Naive B cell (primary cell): ENCODE measurements around the gene TACR2. TPM values are rescaled to one million over a fixed set of nuclear protein-coding genes. Genes with fewer than 3 reads are reported as not detected.

Source experiments
- ATAC-seq, 2 donors: fragments of 150-1000 bp; cut with Tn5 transposase; 2 replicates each; pipeline ENCODE4 v1.10.0; 2021; ENCODE audit warnings: low read depth in 2 of 2, mild to moderate bottlenecking in 2 of 2, moderate library complexity in 2 of 2
- DNase-seq: peaks from one replicate; pipeline ENCODE4 v3.0.0; 2022
- H3K27ac Mint-ChIP-seq, 6 donors: one replicate each; pipeline ENCODE4 v1.8.0; 2020 to 2022; ENCODE audit warnings: mild to moderate bottlenecking in 6 of 6, mixed read lengths in 6 of 6, moderate library complexity in 5 of 6, inconsistent platforms in 2 of 6
- H3K27me3 Mint-ChIP-seq, 3 donors: one replicate each; pipeline ENCODE4 v1.8.0; 2021 to 2022; ENCODE audit warnings: mixed read lengths in 3 of 3, mild to moderate bottlenecking in 1 of 3
- H3K36me3 Mint-ChIP-seq, 2 donors: one replicate each; pipeline ENCODE4 v1.8.0; 2020 to 2022; ENCODE audit warnings: mixed read lengths in 2 of 2, inconsistent platforms in 1 of 2, mild to moderate bottlenecking in 1 of 2
- H3K4me1 Mint-ChIP-seq, 3 donors: one replicate each; pipeline ENCODE4 v1.8.0; 2020 to 2022; ENCODE audit warnings: mixed read lengths in 3 of 3, inconsistent platforms in 1 of 3, mild to moderate bottlenecking in 1 of 3, moderate library complexity in 1 of 3
- H3K4me3 Mint-ChIP-seq, 8 donors: one replicate each; pipeline ENCODE4 v1.8.0; 2020 to 2022; ENCODE audit warnings: mild to moderate bottlenecking in 8 of 8, mixed read lengths in 8 of 8, moderate library complexity in 8 of 8, inconsistent platforms in 2 of 8
- H3K9me3 Mint-ChIP-seq, 7 donors: one replicate each; pipeline ENCODE4 v1.8.0; 2020 to 2022; ENCODE audit warnings: mixed read lengths in 7 of 7, mild to moderate bottlenecking in 5 of 7, inconsistent platforms in 2 of 7, moderate library complexity in 1 of 7
- polyA plus RNA-seq, 6 donors: library from polyadenylated mRNA; unstranded; fragments of 300-500 nt; fragmentation: Illumina TruSeq; gene quantifications; one replicate each; pipeline ENCODE4 v1.2.3, GENCODE V29; 2021; ENCODE audit warnings: low read depth in 6 of 6

The TACR2 gene
- polyA plus RNA-seq, 6 donors from 2014 or later, result 0.34 to 0.38 TPM; not detected in 4

DNA sequence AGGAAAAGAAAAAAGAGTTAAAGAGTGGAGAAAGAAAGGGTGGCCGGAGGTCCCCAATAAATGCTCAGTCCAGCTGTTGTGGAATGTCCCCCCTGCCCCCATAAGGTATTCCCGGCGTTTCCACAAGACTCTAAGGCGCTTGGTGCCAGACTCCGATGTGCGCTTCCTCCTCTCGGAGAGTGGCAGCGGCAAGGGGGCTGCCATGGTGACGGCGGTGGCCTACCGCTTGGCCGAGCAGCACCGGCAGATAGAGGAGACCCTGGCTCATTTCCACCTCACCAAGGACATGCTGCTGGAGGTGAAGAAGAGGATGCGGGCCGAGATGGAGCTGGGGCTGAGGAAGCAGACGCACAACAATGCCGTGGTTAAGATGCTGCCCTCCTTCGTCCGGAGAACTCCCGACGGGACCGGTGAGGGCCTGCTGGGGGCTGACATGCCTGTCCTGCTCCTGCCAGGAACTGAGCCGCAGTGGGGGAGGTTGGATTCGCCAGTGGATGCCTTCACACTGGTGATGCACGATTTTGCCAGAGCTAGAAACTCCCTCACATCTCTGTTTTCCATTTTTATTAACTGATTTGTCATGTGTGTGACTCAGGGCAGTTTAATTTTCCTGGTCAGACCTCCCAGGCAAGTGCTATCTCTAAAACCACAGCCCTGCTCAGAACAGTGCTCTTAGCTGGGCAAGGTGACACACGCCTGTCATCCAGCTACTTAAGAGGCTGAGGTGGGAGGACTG lies 34.2 kb downstream of the TACR2 start:
- peak overlapping the region in 2 of 6 donors; percentile 30 to 63 for H3K27ac Mint-ChIP-seq
- no peaks in the 10 kb centered on the region for H3K9me3 Mint-ChIP-seq
- no peaks in the 10 kb centered on the region for H3K27me3 Mint-ChIP-seq

DNA sequence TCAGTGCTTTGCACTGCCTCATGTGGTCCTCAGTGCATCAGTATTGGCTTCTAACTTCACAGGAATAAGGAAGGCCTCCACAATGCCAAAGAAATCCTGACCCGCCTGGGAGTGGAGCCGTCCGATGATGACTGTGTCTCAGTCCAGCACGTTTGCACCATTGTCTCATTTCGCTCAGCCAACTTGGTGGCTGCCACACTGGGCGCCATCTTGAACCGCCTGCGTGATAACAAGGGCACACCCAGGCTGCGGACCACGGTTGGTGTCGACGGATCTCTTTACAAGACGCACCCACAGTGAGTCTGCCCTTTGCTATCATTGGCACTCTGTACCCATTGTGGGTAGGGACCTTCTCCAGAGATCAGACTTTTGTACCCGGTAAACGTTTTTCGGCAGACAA lies 36.9 kb downstream of the TACR2 start:
- Mint-ChIP-seq H3K9me3 (no peaks in the 10 kb centered on the region), H3K27me3 (no peaks in the 10 kb centered on the region), H3K4me1 (peaks cover 0 to 6% (median 3%) of the 10 kb centered on the region in 3 donors), H3K36me3 (peaks cover 20 to 36% of the 10 kb centered on the region in 2 donors), H3K4me3 (no peak overlapping the region), H3K27ac (peak overlapping the region in 1 of 6 donors; percentile 76)
- ATAC-seq, result no peak
- DNase-seq, result no peak

More for the DNA sequence above, 34.2 kb downstream of the TACR2 start:
- H3K4me1 Mint-ChIP-seq, result peaks cover 0 to 5% (median 3%) of the 10 kb centered on the region in 3 donors
- DNase-seq, result no peak
- peaks cover 24 to 43% of the 10 kb centered on the region in 2 donors for H3K36me3 Mint-ChIP-seq
- no peak for ATAC-seq
- no peak overlapping the region for H3K4me3 Mint-ChIP-seq

DNA sequence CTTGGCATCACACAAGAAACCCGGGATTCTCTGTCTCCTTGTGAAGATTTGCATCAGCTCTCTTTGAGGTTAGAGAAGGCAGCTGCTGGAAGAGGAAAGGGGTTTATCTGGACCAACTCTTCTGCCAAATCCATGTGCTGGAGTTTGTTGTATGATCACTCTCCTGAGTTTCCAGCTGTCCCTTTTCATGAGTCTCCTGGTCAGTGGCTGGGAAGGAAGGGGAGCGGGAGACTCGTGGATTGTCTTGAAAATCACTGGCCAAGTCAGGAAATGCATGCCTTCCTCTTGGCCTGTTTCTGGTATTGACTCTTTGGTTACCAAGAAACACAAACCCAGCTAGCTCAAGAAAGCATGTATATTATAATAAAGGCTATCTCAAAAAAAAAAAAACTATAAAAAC lies 38.8 kb downstream of the TACR2 start:
- Mint-ChIP-seq H3K9me3 (no peaks in the 10 kb centered on the region), H3K4me3 (no peak overlapping the region), H3K27ac (peak overlapping the region in 5 of 6 donors; percentile 44 to 84 (median 65)), H3K4me1 (peaks cover 0 to 13% (median 3%) of the 10 kb centered on the region in 3 donors), H3K36me3 (peaks cover 5 to 27% of the 10 kb centered on the region in 2 donors), H3K27me3 (no peaks in the 10 kb centered on the region)
- ATAC-seq (no peak), DNase-seq (no peak)

GRCh38 chr10:69377191-69377590 lies 39.5 kb downstream of the TACR2 start:
- Mint-ChIP-seq H3K27ac (peak overlapping the region in 1 of 6 donors; percentile 4), H3K27me3 (no peaks in the 10 kb centered on the region)
- no peak for DNase-seq

DNA sequence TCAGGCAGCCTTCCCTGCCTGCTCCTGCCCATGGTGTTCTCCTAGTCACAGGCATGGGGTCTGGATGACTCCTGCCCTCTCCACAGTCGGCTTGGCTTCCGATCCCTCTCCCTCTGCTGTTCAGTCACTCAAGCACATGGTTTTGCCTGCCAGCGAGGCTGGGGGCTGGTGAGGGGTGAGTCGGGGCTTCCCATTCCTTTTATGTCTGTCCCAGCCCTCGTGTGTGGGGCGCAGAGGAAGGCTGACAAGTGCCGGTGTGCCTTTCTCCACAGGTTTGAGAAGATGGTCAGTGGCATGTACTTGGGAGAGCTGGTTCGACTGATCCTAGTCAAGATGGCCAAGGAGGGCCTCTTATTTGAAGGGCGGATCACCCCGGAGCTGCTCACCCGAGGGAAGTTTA lies 40.1 kb downstream of the TACR2 start:
- DNase-seq, result no peak
- no peak for ATAC-seq
- Mint-ChIP-seq H3K36me3 (peaks cover 5 to 27% of the 10 kb centered on the region in 2 donors), H3K27me3 (no peaks in the 10 kb centered on the region), H3K27ac (peak overlapping the region in 1 of 6 donors; percentile 22), H3K9me3 (no peaks in the 10 kb centered on the region), H3K4me3 (no peak overlapping the region), H3K4me1 (peaks cover 0 to 13% (median 3%) of the 10 kb centered on the region in 3 donors)

More at GRCh38 chr10:69377191-69377590, 39.5 kb downstream of the TACR2 start:
- no peak for ATAC-seq
- peaks cover 0 to 13% (median 3%) of the 10 kb centered on the region in 3 donors for H3K4me1 Mint-ChIP-seq
- peaks cover 5 to 27% of the 10 kb centered on the region in 2 donors for H3K36me3 Mint-ChIP-seq
- no peaks in the 10 kb centered on the region for H3K9me3 Mint-ChIP-seq
- no peak overlapping the region for H3K4me3 Mint-ChIP-seq

GRCh38 chr10:69375307-69376151 lies 41.2 kb downstream of the TACR2 start:
- H3K36me3 Mint-ChIP-seq, result peaks cover 10 to 38% of the 10 kb centered on the region in 2 donors
- no peaks in the 10 kb centered on the region for H3K27me3 Mint-ChIP-seq
- H3K27ac Mint-ChIP-seq, result peak overlapping the region in 3 of 6 donors; percentile 52 to 82 (median 60)
- peaks cover 2 to 13% (median 3%) of the 10 kb centered on the region in 3 donors for H3K4me1 Mint-ChIP-seq
- ATAC-seq (no peak), DNase-seq (no peak)
- no peaks in the 10 kb centered on the region for H3K9me3 Mint-ChIP-seq
- H3K4me3 Mint-ChIP-seq, result no peak overlapping the region

- Mint-ChIP-seq H3K27me3 (no peaks in the 10 kb centered on the region), H3K4me1 (peaks cover 3 to 13% (median 8%) of the 10 kb centered on the region in 3 donors), H3K9me3 (no peaks in the 10 kb centered on the region), H3K4me3 (no peak overlapping the region), H3K36me3 (peaks cover 16 to 40% of the 10 kb centered on the region in 2 donors), H3K27ac (peak overlapping the region in 3 of 6 donors; percentile 6 to 62 (median 52))
- DNase-seq, result no peak
- no peak for ATAC-seq
Measured at GRCh38 chr10:69374931-69375306, 41.8 kb downstream of the TACR2 start.

DNA sequence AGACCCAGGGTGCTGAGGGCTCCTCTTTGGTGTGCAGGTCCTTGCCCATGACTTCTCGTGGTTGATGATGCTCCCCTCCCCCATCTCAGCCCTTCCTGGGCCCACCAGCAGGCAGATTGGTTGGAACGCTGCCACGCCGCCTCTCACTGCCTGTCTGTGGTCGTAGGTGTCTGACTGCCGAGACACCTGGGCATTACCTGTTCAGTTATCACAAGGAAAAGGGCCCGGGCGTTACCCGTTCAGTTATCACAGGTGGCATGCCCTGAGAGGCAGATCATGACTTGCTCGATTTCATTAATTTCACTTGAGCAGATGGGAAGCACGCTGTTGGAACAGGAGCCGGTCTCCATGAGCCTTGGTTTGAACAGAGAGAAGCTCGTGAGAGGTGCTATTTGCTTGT lies 42.5 kb downstream of the TACR2 start:
- Mint-ChIP-seq H3K9me3 (peaks cover 0 to under 1% (median 0%) of the 10 kb centered on the region in 7 donors), H3K4me1 (peaks cover 3 to 13% (median 8%) of the 10 kb centered on the region in 3 donors), H3K36me3 (peaks cover 21 to 39% of the 10 kb centered on the region in 2 donors), H3K27me3 (no peaks in the 10 kb centered on the region), H3K27ac (peak overlapping the region in 4 of 6 donors; percentile 52 to 89 (median 66)), H3K4me3 (no peak overlapping the region)
- DNase-seq, result no peak
- ATAC-seq, result no peak

GRCh38 chr10:69372126-69372980 lies 44.4 kb downstream of the TACR2 start:
- Mint-ChIP-seq H3K27ac (peak overlapping the region in 2 of 6 donors; percentile 40 to 67), H3K27me3 (no peaks in the 10 kb centered on the region), H3K9me3 (peaks cover 0 to 1% (median 0%) of the 10 kb centered on the region in 7 donors), H3K36me3 (peaks cover 24 to 26% of the 10 kb centered on the region in 2 donors), H3K4me3 (no peak overlapping the region), H3K4me1 (peaks cover 0 to 8% (median 7%) of the 10 kb centered on the region in 3 donors)
- DNase-seq, result no peak
- no peak for ATAC-seq

GRCh38 chr10:69367469-69367868 lies 49.2 kb downstream of the TACR2 start:
- no peak overlapping the region for H3K4me3 Mint-ChIP-seq
- peaks cover 19 to 26% of the 10 kb centered on the region in 2 donors for H3K36me3 Mint-ChIP-seq

DNA sequence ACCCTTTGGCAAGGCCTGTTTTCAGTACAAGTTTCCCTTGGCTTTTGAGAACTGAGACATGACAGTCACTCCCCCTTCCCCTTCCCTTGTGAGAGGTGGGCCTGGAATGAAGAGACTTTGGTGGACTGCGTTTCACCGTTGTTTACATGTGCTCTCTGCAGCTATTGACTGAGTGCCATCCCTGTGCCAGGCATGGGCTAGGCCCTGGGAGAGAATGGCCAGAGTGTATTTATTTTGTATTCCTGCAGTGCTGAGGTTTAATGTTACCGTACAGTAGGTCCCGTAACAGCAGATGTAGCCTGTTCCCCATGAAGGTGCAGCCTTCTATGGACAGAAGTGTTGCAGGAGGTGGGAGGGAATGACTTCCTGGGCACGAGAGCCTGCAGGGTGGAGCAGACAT lies 50.0 kb downstream of the TACR2 start:
- peaks cover 0 to 8% (median 4%) of the 10 kb centered on the region in 3 donors for H3K4me1 Mint-ChIP-seq
- no peak for ATAC-seq
- H3K27ac Mint-ChIP-seq, result no peak overlapping the region
- H3K36me3 Mint-ChIP-seq, result peaks cover 19 to 26% of the 10 kb centered on the region in 2 donors
- no peak overlapping the region for H3K4me3 Mint-ChIP-seq
- peaks cover 0 to 1% (median 0%) of the 10 kb centered on the region in 7 donors for H3K9me3 Mint-ChIP-seq
- no peaks in the 10 kb centered on the region for H3K27me3 Mint-ChIP-seq
- DNase-seq, result no peak

More at GRCh38 chr10:69367469-69367868, 49.2 kb downstream of the TACR2 start:
- ATAC-seq, result no peak
- peaks cover 0 to 1% (median 0%) of the 10 kb centered on the region in 7 donors for H3K9me3 Mint-ChIP-seq
- DNase-seq, result no peak
- H3K4me1 Mint-ChIP-seq, result peaks cover 0 to 8% (median 4%) of the 10 kb centered on the region in 3 donors
- H3K27me3 Mint-ChIP-seq, result no peaks in the 10 kb centered on the region
- no peak overlapping the region for H3K27ac Mint-ChIP-seq

DNA sequence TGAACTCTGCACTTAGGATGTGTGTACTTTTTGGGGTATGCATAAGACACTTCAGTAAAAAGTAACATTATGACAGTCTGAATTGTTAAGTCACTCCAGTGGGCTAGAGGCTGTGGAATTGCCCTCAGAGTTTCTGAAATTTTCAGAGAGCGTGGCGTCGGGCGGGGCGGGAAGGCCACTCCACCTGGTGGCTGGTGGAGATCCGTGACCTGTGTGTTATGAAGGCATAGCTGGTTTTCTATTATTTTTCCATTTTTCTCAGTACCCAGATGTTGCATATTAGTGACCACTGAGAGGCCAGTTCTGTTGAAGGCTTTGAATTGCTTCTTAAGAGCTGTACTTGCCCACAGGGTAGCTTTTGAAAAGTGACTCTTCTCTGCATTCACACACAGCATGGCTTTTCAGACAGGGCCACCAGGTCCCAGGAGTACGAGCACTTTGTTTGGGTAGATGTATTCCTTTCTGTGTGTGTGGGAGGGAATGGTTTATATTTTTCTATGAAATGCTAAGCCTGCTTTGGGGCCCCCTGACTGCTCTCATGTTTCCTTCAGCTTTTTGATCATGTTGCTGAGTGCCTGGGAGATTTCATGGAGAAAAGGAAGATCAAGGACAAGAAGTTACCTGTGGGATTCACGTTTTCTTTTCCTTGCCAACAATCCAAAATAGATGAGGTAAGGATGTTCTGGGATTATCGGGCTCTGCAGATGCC lies 52.3 kb downstream of the TACR2 start:
- DNase-seq (no peak), ATAC-seq (no peak)
- peaks cover 0 to 1% (median 0%) of the 10 kb centered on the region in 7 donors for H3K9me3 Mint-ChIP-seq
- no peak overlapping the region for H3K27ac Mint-ChIP-seq
- H3K36me3 Mint-ChIP-seq, result peaks cover 4 to 5% of the 10 kb centered on the region in 2 donors
- no peak overlapping the region for H3K4me3 Mint-ChIP-seq
- H3K27me3 Mint-ChIP-seq, result no peaks in the 10 kb centered on the region
- H3K4me1 Mint-ChIP-seq, result peaks cover 0 to 10% (median 4%) of the 10 kb centered on the region in 3 donors
